ENCODE measurements around the gene EIF4E2.

The EIF4E2 gene

DNA sequence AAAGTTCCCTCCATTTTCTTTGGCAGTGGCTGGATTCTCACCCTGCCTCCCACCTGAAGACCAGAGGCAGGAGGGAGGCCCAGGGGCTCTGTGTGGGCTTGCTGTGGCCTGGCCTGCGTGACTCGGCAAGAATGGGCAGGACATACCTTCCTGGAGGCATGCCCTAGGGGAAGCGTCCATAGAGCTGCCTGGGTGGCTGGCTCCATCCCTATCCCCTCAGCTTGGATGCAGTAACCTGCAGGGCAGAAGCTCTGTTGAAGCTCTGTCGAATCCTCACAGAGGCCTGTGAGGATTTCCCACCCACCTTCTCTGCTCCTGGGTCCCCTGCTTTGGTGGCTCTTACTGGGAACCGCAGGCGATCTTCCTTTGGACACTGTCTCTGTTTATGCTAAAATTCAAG, 31.6 kb upstream of the EIF4E2 start:
- Histone ChIP-seq H3K18ac (ENCODE audit: low read length) (no peak overlapping the region), H2AK5ac (ENCODE audit: low read depth, low read length) (no peak overlapping the region), H3K79me1 (ENCODE audit: low read depth, low read length) (peaks cover 2% of the 10 kb centered on the region), H3K27me3 (ENCODE audit: control insufficient read depth in 3 of 3, insufficient read depth in 3 of 3, low read depth in 1 of 3, low read length in 3 of 3) (peaks cover 16 to 90% (median 30%) of the 10 kb centered on the region in 3 experiments), H3K27ac (replicated peaks; ENCODE audit: low read length) (no peak overlapping the region), H2BK12ac (ENCODE audit: low read length) (no peak overlapping the region), H3K4ac (ENCODE audit: low read length) (no peak overlapping the region), H3K4me3 (ENCODE audit: low read length in 2 of 2) (no peak overlapping the region), H3K4me2 (ENCODE audit: insufficient read depth, low read length, poor library complexity, severe bottlenecking) (no peak overlapping the region), H3K9ac (ENCODE audit: low read depth, low read length, poor library complexity) (no peak overlapping the region), H4K91ac (ENCODE audit: low read depth, low read length, poor library complexity) (no peak overlapping the region), H2BK15ac (ENCODE audit: low read length) (no peak overlapping the region), H2BK120ac (ENCODE audit: low read depth, low read length) (no peak overlapping the region), H3K36me3 (replicated peaks in 1 of 2; ENCODE audit: control insufficient read depth in 2 of 2, insufficient read depth in 2 of 2, low read length in 2 of 2) (no peaks in the 10 kb centered on the region), H3K9me3 (replicated peaks in 1 of 2; ENCODE audit: control insufficient read depth in 2 of 2, insufficient read depth in 1 of 2, low read depth in 1 of 2, low read length in 2 of 2) (no peaks in the 10 kb centered on the region), H3K14ac (ENCODE audit: low read length) (no peak overlapping the region), H2BK5ac (ENCODE audit: low read length) (no peak overlapping the region), H4K8ac (ENCODE audit: low read depth, low read length) (no peak overlapping the region), H3K23ac (ENCODE audit: low read depth, low read length, poor library complexity) (no peak overlapping the region), H3K4me1 (ENCODE audit: control insufficient read depth in 2 of 2, insufficient read depth in 1 of 2, low read depth in 1 of 2, low read length in 2 of 2) (peaks cover 3 to 5% of the 10 kb centered on the region in 2 donors), H2AFZ (ENCODE audit: low read length) (no peak overlapping the region)
- DNase-seq (ENCODE audit: low spot score): no peak
- WGBS, 2 donors (ENCODE audit: extremely low coverage in 2 of 2, insufficient read length in 2 of 2, insufficient replicate concordance in 1 of 2): no CpG with 5 or more reads among the region's 6 CpGs

DNA sequence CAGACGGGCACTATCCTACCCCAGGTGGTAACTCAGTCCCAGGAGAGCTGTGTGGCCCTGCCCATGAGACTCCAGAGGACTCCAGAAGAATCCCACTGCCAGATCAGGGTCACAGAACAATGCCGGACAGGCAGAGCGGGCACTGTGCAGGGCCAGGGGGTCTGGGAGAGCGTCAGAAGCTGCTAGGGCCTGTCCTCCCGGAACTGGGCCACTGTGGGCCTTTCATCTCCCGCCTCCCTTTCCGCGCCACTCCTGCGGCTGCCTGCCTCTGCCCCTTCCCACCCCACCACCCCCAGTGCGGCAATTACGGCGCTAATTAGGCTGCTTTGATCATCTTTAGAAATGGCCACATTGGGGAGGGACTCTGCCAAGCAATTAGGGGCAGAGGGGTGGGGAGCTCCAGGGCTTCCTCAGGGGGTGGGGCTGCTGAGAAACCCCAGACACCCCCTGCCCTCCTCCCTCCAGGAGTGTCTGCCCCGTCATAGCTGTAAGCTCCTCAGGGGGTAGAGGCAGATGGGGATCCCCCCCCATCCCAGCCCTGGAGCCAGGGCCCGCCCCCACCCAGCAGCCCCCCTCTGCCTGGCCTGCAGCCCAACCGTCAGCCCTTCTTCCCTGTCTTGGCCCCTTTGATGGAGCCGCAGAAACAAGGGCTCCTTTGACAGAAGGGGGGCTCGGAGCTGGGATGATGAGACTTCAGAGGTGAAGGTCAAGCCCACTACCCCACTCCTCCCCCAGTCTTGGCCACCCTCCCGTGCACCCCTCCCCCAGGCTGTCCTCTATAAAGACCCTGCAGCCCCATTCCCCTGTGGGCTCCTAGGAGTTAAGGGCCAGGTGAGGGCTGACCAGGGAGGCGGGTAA, 30.7 kb upstream of the EIF4E2 start, which contains the start of gene PRSS56:
PRSS56 (plus strand) TSS at position 808 of the 858 bp plus-strand sequence. CDS start 211 bp downstream, outside the sequence.
- no peak within 1 kb of the TSS for H4K91ac ChIP-seq (ENCODE audit: low read depth, low read length, poor library complexity)
- peak within 1 kb of the TSS; percentile 96 for H2BK15ac ChIP-seq (ENCODE audit: low read length)
- H2AK5ac ChIP-seq (ENCODE audit: low read depth, low read length): peak within 1 kb of the TSS; percentile 82
- no peak within 1 kb of the TSS for H3K4me2 ChIP-seq (ENCODE audit: insufficient read depth, low read length, poor library complexity, severe bottlenecking)
- peak within 1 kb of the TSS; percentile 85 for H3K18ac ChIP-seq (ENCODE audit: low read length)
- peak within 1 kb of the TSS; percentile 54 for H3K4ac ChIP-seq (ENCODE audit: low read length)
- peaks cover 6 to 7% of the 10 kb centered on the region in 2 donors for H3K4me1 ChIP-seq (ENCODE audit: control insufficient read depth in 2 of 2, insufficient read depth in 1 of 2, low read depth in 1 of 2, low read length in 2 of 2)
- peak within 1 kb of the TSS; percentile 35 for H2BK5ac ChIP-seq (ENCODE audit: low read length)
- H3K14ac ChIP-seq (ENCODE audit: low read length): peak within 1 kb of the TSS; percentile 27
- WGBS, 2 donors (ENCODE audit: extremely low coverage in 2 of 2, insufficient read length in 2 of 2, insufficient replicate concordance in 1 of 2): no CpG with 5 or more reads among the region's 19 CpGs
- H3K23ac ChIP-seq (ENCODE audit: low read depth, low read length, poor library complexity): peak within 1 kb of the TSS; percentile 46
- no peak within 1 kb of the TSS for H2BK12ac ChIP-seq (ENCODE audit: low read length)
- H3K9me3 ChIP-seq (replicated peaks in 1 of 2; ENCODE audit: control insufficient read depth in 2 of 2, insufficient read depth in 1 of 2, low read depth in 1 of 2, low read length in 2 of 2): no peaks in the 10 kb centered on the region
- H3K36me3 ChIP-seq (replicated peaks in 1 of 2; ENCODE audit: control insufficient read depth in 2 of 2, insufficient read depth in 2 of 2, low read length in 2 of 2): no peaks in the 10 kb centered on the region
- no peak within 1 kb of the TSS for H2AFZ ChIP-seq (ENCODE audit: low read length)
- H2BK120ac ChIP-seq (ENCODE audit: low read depth, low read length): no peak within 1 kb of the TSS
- H3K27ac ChIP-seq (replicated peaks; ENCODE audit: low read length): no peak within 1 kb of the TSS
- no peak within 1 kb of the TSS for H3K4me3 ChIP-seq (ENCODE audit: low read length in 2 of 2)
- peaks cover 17 to 92% (median 33%) of the 10 kb centered on the region in 3 experiments for H3K27me3 ChIP-seq (ENCODE audit: control insufficient read depth in 3 of 3, insufficient read depth in 3 of 3, low read depth in 1 of 3, low read length in 3 of 3)
- H3K79me1 ChIP-seq (ENCODE audit: low read depth, low read length): peaks cover 2% of the 10 kb centered on the region
- no peak for DNase-seq (ENCODE audit: low spot score)
- H4K8ac ChIP-seq (ENCODE audit: low read depth, low read length): no peak within 1 kb of the TSS
- H3K9ac ChIP-seq (ENCODE audit: low read depth, low read length, poor library complexity): peak within 1 kb of the TSS; percentile 30

DNA sequence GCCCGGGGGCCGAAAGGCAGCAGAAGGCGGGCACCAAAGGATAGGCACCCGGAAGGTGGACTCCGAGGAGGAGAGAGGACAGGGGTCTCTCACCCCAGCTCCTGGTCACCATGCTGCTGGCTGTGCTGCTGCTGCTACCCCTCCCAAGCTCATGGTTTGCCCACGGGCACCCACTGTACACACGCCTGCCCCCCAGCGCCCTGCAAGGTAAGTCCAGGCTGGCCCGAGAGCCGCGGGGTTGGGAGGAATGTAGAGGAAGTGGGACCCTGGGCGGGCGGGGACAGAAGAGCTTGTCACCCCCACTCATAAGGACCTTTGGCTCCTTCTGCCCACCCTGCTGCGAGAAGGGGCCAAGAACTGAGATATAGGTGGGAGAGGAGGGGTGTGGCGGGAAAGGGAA, 30.0 kb upstream of the EIF4E2 start:
- Histone ChIP-seq H3K23ac (ENCODE audit: low read depth, low read length, poor library complexity) (peak overlapping the region; percentile 46), H3K4me3 (ENCODE audit: low read length in 2 of 2) (no peak overlapping the region), H3K36me3 (replicated peaks in 1 of 2; ENCODE audit: control insufficient read depth in 2 of 2, insufficient read depth in 2 of 2, low read length in 2 of 2) (no peaks in the 10 kb centered on the region), H4K8ac (ENCODE audit: low read depth, low read length) (no peak overlapping the region), H3K9me3 (replicated peaks in 1 of 2; ENCODE audit: control insufficient read depth in 2 of 2, insufficient read depth in 1 of 2, low read depth in 1 of 2, low read length in 2 of 2) (no peaks in the 10 kb centered on the region), H3K79me1 (ENCODE audit: low read depth, low read length) (peaks cover 2% of the 10 kb centered on the region), H3K14ac (ENCODE audit: low read length) (peak overlapping the region; percentile 27), H2BK12ac (ENCODE audit: low read length) (no peak overlapping the region), H2AK5ac (ENCODE audit: low read depth, low read length) (peak overlapping the region; percentile 82), H2BK5ac (ENCODE audit: low read length) (peak overlapping the region; percentile 35), H3K9ac (ENCODE audit: low read depth, low read length, poor library complexity) (peak overlapping the region; percentile 30), H2BK15ac (ENCODE audit: low read length) (peak overlapping the region; percentile 96), H3K4me1 (ENCODE audit: control insufficient read depth in 2 of 2, insufficient read depth in 1 of 2, low read depth in 1 of 2, low read length in 2 of 2) (peaks cover 6 to 7% of the 10 kb centered on the region in 2 donors), H3K4ac (ENCODE audit: low read length) (peak overlapping the region; percentile 54), H3K4me2 (ENCODE audit: insufficient read depth, low read length, poor library complexity, severe bottlenecking) (no peak overlapping the region), H3K27me3 (ENCODE audit: control insufficient read depth in 3 of 3, insufficient read depth in 3 of 3, low read depth in 1 of 3, low read length in 3 of 3) (peaks cover 17 to 85% (median 33%) of the 10 kb centered on the region in 3 experiments), H3K27ac (replicated peaks; ENCODE audit: low read length) (no peak overlapping the region), H2AFZ (ENCODE audit: low read length) (no peak overlapping the region), H2BK120ac (ENCODE audit: low read depth, low read length) (no peak overlapping the region), H4K91ac (ENCODE audit: low read depth, low read length, poor library complexity) (no peak overlapping the region), H3K18ac (ENCODE audit: low read length) (peak overlapping the region; percentile 85)
- no peak for DNase-seq (ENCODE audit: low spot score)
- WGBS, 2 donors (ENCODE audit: extremely low coverage in 2 of 2, insufficient read length in 2 of 2, insufficient replicate concordance in 1 of 2): no CpG with 5 or more reads among the region's 15 CpGs

DNA sequence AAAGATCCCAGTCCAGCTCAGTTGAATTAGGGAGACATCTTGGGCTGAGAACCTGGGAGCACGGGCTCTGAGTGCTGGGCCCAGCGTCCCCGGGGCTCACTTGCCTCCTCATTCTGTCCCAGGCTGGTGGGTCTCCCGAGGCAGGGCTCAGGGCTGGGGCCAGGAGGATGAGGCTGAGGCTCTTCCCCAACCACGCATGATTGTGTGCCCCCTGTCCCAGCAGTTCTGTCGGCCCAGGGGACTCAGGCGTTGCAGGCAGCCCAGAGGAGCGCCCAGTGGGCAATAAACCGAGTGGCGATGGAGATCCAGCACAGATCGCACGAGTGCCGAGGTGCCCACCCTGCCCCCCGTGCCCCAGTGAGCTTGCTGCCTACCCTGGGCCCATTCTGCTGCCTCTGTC, 29.4 kb upstream of the EIF4E2 start:
- no peak overlapping the region for H3K4ac ChIP-seq (ENCODE audit: low read length)
- no peak overlapping the region for H3K4me3 ChIP-seq (ENCODE audit: low read length in 2 of 2)
- peak overlapping the region; percentile 2 for H2AK5ac ChIP-seq (ENCODE audit: low read depth, low read length)
- no peaks in the 10 kb centered on the region for H3K9me3 ChIP-seq (replicated peaks in 1 of 2; ENCODE audit: control insufficient read depth in 2 of 2, insufficient read depth in 1 of 2, low read depth in 1 of 2, low read length in 2 of 2)
- H4K8ac ChIP-seq (ENCODE audit: low read depth, low read length): no peak overlapping the region
- H2BK12ac ChIP-seq (ENCODE audit: low read length): no peak overlapping the region
- no CpG with 5 or more reads among the region's 14 CpGs for WGBS, 2 donors (ENCODE audit: extremely low coverage in 2 of 2, insufficient read length in 2 of 2, insufficient replicate concordance in 1 of 2)
- H4K91ac ChIP-seq (ENCODE audit: low read depth, low read length, poor library complexity): no peak overlapping the region
- no peak overlapping the region for H3K23ac ChIP-seq (ENCODE audit: low read depth, low read length, poor library complexity)
- no peaks in the 10 kb centered on the region for H3K36me3 ChIP-seq (replicated peaks in 1 of 2; ENCODE audit: control insufficient read depth in 2 of 2, insufficient read depth in 2 of 2, low read length in 2 of 2)
- no peak overlapping the region for H2BK5ac ChIP-seq (ENCODE audit: low read length)
- peak overlapping the region; percentile 12 for H3K18ac ChIP-seq (ENCODE audit: low read length)
- peaks cover 2% of the 10 kb centered on the region for H3K79me1 ChIP-seq (ENCODE audit: low read depth, low read length)
- H2AFZ ChIP-seq (ENCODE audit: low read length): no peak overlapping the region
- no peak overlapping the region for H3K4me2 ChIP-seq (ENCODE audit: insufficient read depth, low read length, poor library complexity, severe bottlenecking)
- H3K9ac ChIP-seq (ENCODE audit: low read depth, low read length, poor library complexity): peak overlapping the region; percentile 1
- H3K27ac ChIP-seq (replicated peaks; ENCODE audit: low read length): no peak overlapping the region
- DNase-seq (ENCODE audit: low spot score): no peak
- H2BK120ac ChIP-seq (ENCODE audit: low read depth, low read length): no peak overlapping the region
- H2BK15ac ChIP-seq (ENCODE audit: low read length): no peak overlapping the region
- H3K14ac ChIP-seq (ENCODE audit: low read length): peak overlapping the region; percentile 4
- H3K27me3 ChIP-seq (ENCODE audit: control insufficient read depth in 3 of 3, insufficient read depth in 3 of 3, low read depth in 1 of 3, low read length in 3 of 3): peaks cover 17 to 79% (median 33%) of the 10 kb centered on the region in 3 experiments
- peaks cover 6 to 10% of the 10 kb centered on the region in 2 donors for H3K4me1 ChIP-seq (ENCODE audit: control insufficient read depth in 2 of 2, insufficient read depth in 1 of 2, low read depth in 1 of 2, low read length in 2 of 2)
